MM.1S (cell line): Measurements from ENCODE around the gene TSPAN31.

Experiments
- DNase-seq: peaks from one replicate; pipeline ENCODE4 v3.0.0-alpha.2; 2015
- H2AFZ ChIP-seq: fragments of 300-600 bp; sonication (generic); 2 replicates; pipeline ENCODE4 v1.6.0; 2016; ENCODE audit warnings: antibody characterized with exemption, low read length
- H3F3A ChIP-seq: fragments of 300-600 bp; sonication (generic); 2 replicates; pipeline ENCODE4 v1.6.1; 2016; ENCODE audit warnings: mild to moderate bottlenecking, antibody characterized with exemption, low read length, moderate library complexity, mixed read lengths; ENCODE audit not compliant: insufficient read depth
- H3K27ac ChIP-seq: fragments of 300-600 bp; sonication (generic); 2 replicates; pipeline ENCODE4 v1.5.1; 2016; ENCODE audit warnings: mild to moderate bottlenecking, low read length
- H3K27me3 ChIP-seq: fragments of 300-600 bp; sonication (generic); replicated peaks from 2 replicates; pipeline ENCODE4 v1.6.0; 2016; ENCODE audit warnings: low read length; ENCODE audit not compliant: insufficient read depth
- H3K36me3 ChIP-seq: fragments of 300-600 bp; sonication (generic); replicated peaks from 2 replicates; pipeline ENCODE4 v1.6.1; 2016; ENCODE audit warnings: mild to moderate bottlenecking, low read length, mixed read lengths; ENCODE audit not compliant: insufficient read depth
- H3K4me1 ChIP-seq: fragments of 300-600 bp; sonication (generic); 2 replicates; pipeline ENCODE4 v1.6.1; 2016; ENCODE audit warnings: low read length, mixed read lengths
- H3K4me2 ChIP-seq: fragments of 300-600 bp; sonication (generic); 2 replicates; pipeline ENCODE4 v1.6.0; 2016; ENCODE audit warnings: low read depth, low read length
- H3K4me3 ChIP-seq: fragments of 300-600 bp; sonication (generic); 2 replicates; pipeline ENCODE4 v1.5.1; 2016; ENCODE audit warnings: low read length, mixed read lengths
- H3K79me2 ChIP-seq: fragments of 300-600 bp; sonication (generic); 2 replicates; pipeline ENCODE4 v1.6.1; 2016; ENCODE audit warnings: mixed run types, low read length, mixed read lengths
- H3K9ac ChIP-seq: fragments of 300-600 bp; sonication (generic); 2 replicates; pipeline ENCODE4 v1.6.1; 2016; ENCODE audit warnings: low read length, mixed read lengths
- H3K9me2 ChIP-seq: fragments of 300-600 bp; sonication (generic); replicated peaks from 2 replicates; pipeline ENCODE4 v1.6.1; 2016; ENCODE audit warnings: mild to moderate bottlenecking, low read length, mixed read lengths; ENCODE audit not compliant: insufficient read depth
- H3K9me3 ChIP-seq: fragments of 300-600 bp; sonication (generic); replicated peaks from 2 replicates; pipeline ENCODE4 v1.6.1; 2016; ENCODE audit warnings: mild to moderate bottlenecking, low read length, mixed read lengths; ENCODE audit not compliant: insufficient read depth
- H4K20me1 ChIP-seq: fragments of 300-600 bp; sonication (generic); 2 replicates; pipeline ENCODE4 v1.6.1; 2016; ENCODE audit warnings: mild to moderate bottlenecking, low read length, moderate library complexity, mixed read lengths; ENCODE audit not compliant: insufficient read depth
- CTCF ChIP-seq: fragments of 300-600 bp; sonication (generic); IDR thresholded peaks from 2 replicates; pipeline ENCODE4 v1.5.1; 2016; ENCODE audit warnings: antibody characterized with exemption, low read length, mixed read lengths
- EZH2 ChIP-seq: fragments of 300-600 bp; sonication (generic); optimal IDR thresholded peaks from 2 replicates; pipeline ENCODE3; 2017; ENCODE audit warnings: low read depth, mild to moderate bottlenecking, antibody characterized with exemption, low read length, mixed read lengths
- EZH2phosphoT487 ChIP-seq: fragments of 300-600 bp; sonication (generic); IDR thresholded peaks from 2 replicates; pipeline ENCODE4 v1.6.1; 2018; ENCODE audit warnings: antibody characterized with exemption, low read length

TSPAN31 gene

GRCh38 chr12:57734591-57734990 is 10.2 kb upstream of the TSPAN31 start:
- H3K9me3 ChIP-seq, result no peaks in the 10 kb centered on the region
- H3K27ac ChIP-seq, result no peak overlapping the region
- TF ChIP-seq EZH2, result no peak
- TF ChIP-seq CTCF, result no peak
- TF ChIP-seq EZH2phosphoT487, result no peak
- H3K4me2 ChIP-seq, result no peak overlapping the region
- H3K27me3 ChIP-seq, result no peaks in the 10 kb centered on the region
- H3K9me2 ChIP-seq, result no peaks in the 10 kb centered on the region
- H3K79me2 ChIP-seq, result peaks cover 11% of the 10 kb centered on the region
- H2AFZ ChIP-seq, result no peak overlapping the region
- no peaks in the 10 kb centered on the region; the same call in 1 of the 2 replicates for H4K20me1 ChIP-seq
- H3F3A ChIP-seq, result no peaks in the 10 kb centered on the region
- DNase-seq, result no peak
- H3K4me1 ChIP-seq, result no peaks in the 10 kb centered on the region
- no peak overlapping the region for H3K9ac ChIP-seq
- no peak overlapping the region for H3K4me3 ChIP-seq
- no peaks in the 10 kb centered on the region for H3K36me3 ChIP-seq

- no peak overlapping the region for H3K9ac ChIP-seq
- H3K4me2 ChIP-seq, result no peak overlapping the region
- no peaks in the 10 kb centered on the region for H3K9me2 ChIP-seq
- H3K79me2 ChIP-seq, result peaks cover 19% of the 10 kb centered on the region
- no peak for DNase-seq
- no peak overlapping the region for H3K27ac ChIP-seq
- H3K4me1 ChIP-seq, result peaks cover 3% of the 10 kb centered on the region; the same call in 1 of the 2 replicates
- no peaks in the 10 kb centered on the region for H3F3A ChIP-seq
- no peaks in the 10 kb centered on the region for H3K27me3 ChIP-seq
- TF ChIP-seq EZH2, result no peak
- no peak for TF ChIP-seq CTCF
- TF ChIP-seq EZH2phosphoT487, result no peak
- H2AFZ ChIP-seq, result no peak overlapping the region
- H3K36me3 ChIP-seq, result no peaks in the 10 kb centered on the region
- no peaks in the 10 kb centered on the region for H3K9me3 ChIP-seq
- H3K4me3 ChIP-seq, result no peak overlapping the region
- H4K20me1 ChIP-seq, result no peaks in the 10 kb centered on the region; the same call in 1 of the 2 replicates
These were observed 9.5 kb upstream of the TSPAN31 start for GRCh38 chr12:57735198-57735855.

GRCh38 chr12:57735952-57736740 is 8.7 kb upstream of the TSPAN31 start:
- H2AFZ ChIP-seq, result no peak overlapping the region
- H3K36me3 ChIP-seq, result no peaks in the 10 kb centered on the region
- no peaks in the 10 kb centered on the region for H3K9me2 ChIP-seq
- H3K4me2 ChIP-seq, result no peak overlapping the region
- H3K4me3 ChIP-seq, result no peak overlapping the region
- no peak overlapping the region for H3K9ac ChIP-seq
- peaks cover 27% of the 10 kb centered on the region for H3K79me2 ChIP-seq
- no peaks in the 10 kb centered on the region; the same call in 1 of the 2 replicates for H4K20me1 ChIP-seq
- no peak for TF ChIP-seq CTCF
- TF ChIP-seq EZH2phosphoT487, result no peak
- TF ChIP-seq EZH2, result no peak
- no peak for DNase-seq
- H3K27ac ChIP-seq, result no peak overlapping the region
- H3K9me3 ChIP-seq, result no peaks in the 10 kb centered on the region
- no peaks in the 10 kb centered on the region for H3K27me3 ChIP-seq
- H3F3A ChIP-seq, result 0 out of 2 replicates have a peak, but pooled peaks cover 2% of the 10 kb centered on the region
- H3K4me1 ChIP-seq, result peaks cover 11% of the 10 kb centered on the region
